Measurements from ENCODE around the gene REXO1. TPM values are rescaled to one million over a fixed set of nuclear protein-coding genes. Genes with fewer than 3 reads are reported as not detected.

The REXO1 gene
- total and polyA plus RNA-seq, 3 donors from 2014 or later, result 104 to 200 (median 149) TPM

DNA sequence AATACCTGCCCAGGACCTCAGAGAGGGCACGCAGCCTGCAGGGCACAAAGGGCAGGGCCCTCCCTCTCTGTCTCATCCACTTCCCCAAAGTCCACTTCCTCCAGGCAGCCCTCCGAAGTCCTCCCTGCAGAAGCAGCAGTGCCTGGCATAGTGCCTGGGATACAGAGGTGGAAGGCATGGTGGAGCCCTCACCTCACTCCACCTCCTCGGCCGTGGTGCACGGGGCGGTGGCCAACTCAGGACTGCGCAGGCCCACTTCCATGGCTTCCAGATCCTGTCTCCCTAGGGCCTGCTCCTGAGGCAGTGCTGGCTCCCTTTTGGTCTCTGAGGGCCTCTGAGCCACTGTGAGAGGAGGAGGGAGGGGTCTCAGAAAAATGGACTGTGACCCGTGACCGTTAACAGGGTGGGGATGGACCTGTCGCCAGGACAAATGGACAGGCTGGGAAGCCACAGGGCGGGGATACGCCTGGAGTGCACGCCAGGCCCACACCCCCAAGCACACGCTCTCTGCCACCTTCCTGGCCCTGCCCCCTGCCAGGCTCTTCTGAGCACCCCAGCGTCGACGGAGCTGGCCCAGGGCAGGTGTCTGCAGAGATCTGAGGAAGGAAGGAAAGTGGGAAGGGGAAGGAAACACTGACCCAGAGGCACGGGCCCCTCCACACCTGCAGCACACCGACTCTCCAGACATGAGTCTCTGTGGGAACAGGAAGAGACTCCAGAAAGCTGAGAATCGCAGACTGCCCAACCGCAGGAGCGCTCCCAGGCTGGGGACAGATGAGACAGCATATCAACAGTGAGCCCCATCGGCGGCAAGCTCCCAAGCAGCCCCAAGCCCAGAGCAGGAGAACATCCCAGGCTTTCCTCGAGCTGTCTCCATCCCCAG lies 8.4 kb downstream of the REXO1 start:
- H3K4me3 ChIP-seq, result no peak overlapping the region
- no peaks in the 10 kb centered on the region for H3K36me3 ChIP-seq (ENCODE audit: low read depth, missing control alignments)
- intact Hi-C loops (cut with DNase I; ENCODE audit: low total_unique reads), result no loop called here
- no peaks in the 10 kb centered on the region for H3K27me3 ChIP-seq
- DNase-seq, result no peak
- H3K27ac ChIP-seq, result peak overlapping the region; percentile 66 to 82
- H3K4me1 ChIP-seq, result peaks cover 73% of the 10 kb centered on the region
- no peaks in the 10 kb centered on the region for H3K9me3 ChIP-seq
- WGBS, 2 donors, result 64 to 81% methylated on average over 6 to 25 of the region's 25 CpGs
- no peak for TF ChIP-seq POLR2A (IDR thresholded peaks at IDR 0.05)
- TF ChIP-seq, protein P1, sequence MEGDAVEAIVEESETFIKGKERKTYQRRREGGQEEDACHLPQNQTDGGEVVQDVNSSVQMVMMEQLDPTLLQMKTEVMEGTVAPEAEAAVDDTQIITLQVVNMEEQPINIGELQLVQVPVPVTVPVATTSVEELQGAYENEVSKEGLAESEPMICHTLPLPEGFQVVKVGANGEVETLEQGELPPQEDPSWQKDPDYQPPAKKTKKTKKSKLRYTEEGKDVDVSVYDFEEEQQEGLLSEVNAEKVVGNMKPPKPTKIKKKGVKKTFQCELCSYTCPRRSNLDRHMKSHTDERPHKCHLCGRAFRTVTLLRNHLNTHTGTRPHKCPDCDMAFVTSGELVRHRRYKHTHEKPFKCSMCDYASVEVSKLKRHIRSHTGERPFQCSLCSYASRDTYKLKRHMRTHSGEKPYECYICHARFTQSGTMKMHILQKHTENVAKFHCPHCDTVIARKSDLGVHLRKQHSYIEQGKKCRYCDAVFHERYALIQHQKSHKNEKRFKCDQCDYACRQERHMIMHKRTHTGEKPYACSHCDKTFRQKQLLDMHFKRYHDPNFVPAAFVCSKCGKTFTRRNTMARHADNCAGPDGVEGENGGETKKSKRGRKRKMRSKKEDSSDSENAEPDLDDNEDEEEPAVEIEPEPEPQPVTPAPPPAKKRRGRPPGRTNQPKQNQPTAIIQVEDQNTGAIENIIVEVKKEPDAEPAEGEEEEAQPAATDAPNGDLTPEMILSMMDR (IDR thresholded peaks at IDR 0.05), result no peak

DNA sequence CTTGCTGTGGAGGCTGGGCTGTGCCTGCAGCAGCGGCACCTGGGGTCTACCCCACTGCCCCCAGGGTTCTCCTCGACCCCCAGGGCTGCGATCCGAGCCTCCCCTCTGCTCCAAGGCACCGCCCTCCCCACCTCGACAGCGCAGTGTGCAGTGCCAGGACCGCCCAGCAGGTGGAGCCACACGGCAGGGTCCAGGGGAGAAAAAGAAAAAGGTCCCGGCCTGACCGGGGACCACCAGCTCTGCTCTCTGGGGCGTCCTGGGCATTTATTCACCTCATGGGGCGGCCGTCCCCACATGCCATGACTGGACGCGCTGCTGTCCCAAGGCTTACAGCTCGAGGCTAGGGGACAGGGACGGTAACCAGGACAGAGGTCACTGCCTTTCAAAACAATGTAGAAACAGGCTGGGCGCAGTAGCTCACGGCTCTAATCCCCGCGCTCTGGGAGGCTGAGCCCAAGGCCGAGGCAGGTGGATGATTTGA lies 10.6 kb downstream of the REXO1 start:
- 48% methylated on average over 15 to 23 of the region's 23 CpGs for WGBS, 2 donors
- DNase-seq, result no peak
- H3K9me3 ChIP-seq, result no peaks in the 10 kb centered on the region
- no peak for TF ChIP-seq POLR2A (IDR thresholded peaks at IDR 0.05)
- TF ChIP-seq, protein P1 (IDR thresholded peaks at IDR 0.05), result peak; percentile 70 to 89 (median 81)
- H3K4me1 ChIP-seq, result peaks cover 81% of the 10 kb centered on the region
- H3K27ac ChIP-seq, result no peak overlapping the region
- no peaks in the 10 kb centered on the region for H3K36me3 ChIP-seq (ENCODE audit: low read depth, missing control alignments)
- intact Hi-C loops (cut with DNase I; ENCODE audit: low total_unique reads), result no loop called here
- no peaks in the 10 kb centered on the region for H3K27me3 ChIP-seq
- H3K4me3 ChIP-seq, result no peak overlapping the region

DNA sequence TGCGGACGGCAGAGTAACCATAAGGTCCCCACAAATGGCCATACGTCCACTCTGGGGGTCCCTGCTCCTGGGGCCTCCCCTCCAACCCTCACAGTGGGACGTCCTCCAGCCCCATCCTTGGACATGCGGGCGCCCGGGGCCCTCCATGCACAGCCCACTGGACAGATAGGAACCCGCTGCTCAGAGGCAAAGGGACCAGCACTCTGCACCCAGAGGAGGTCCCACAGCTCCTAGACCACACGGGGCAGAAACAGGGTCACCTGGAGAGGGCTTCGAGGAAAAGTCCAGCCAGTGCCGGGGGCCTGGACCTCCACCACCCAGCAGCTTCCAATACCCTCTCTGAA lies 11.1 kb downstream of the REXO1 start:
- H3K9me3 ChIP-seq, result no peaks in the 10 kb centered on the region
- H3K27ac ChIP-seq, result no peak overlapping the region
- H3K4me1 ChIP-seq, result peaks cover 81% of the 10 kb centered on the region
- H3K27me3 ChIP-seq, result no peaks in the 10 kb centered on the region
- no peak overlapping the region for H3K4me3 ChIP-seq
- 54 to 68% methylated on average over 6 to 11 of the region's 11 CpGs for WGBS, 2 donors
- DNase-seq, result no peak
- no peaks in the 10 kb centered on the region for H3K36me3 ChIP-seq (ENCODE audit: low read depth, missing control alignments)
- TF ChIP-seq, protein P1 (IDR thresholded peaks at IDR 0.05), result no peak
- TF ChIP-seq POLR2A (IDR thresholded peaks at IDR 0.05), result no peak
- intact Hi-C loops (cut with DNase I; ENCODE audit: low total_unique reads), result no loop called here

DNA sequence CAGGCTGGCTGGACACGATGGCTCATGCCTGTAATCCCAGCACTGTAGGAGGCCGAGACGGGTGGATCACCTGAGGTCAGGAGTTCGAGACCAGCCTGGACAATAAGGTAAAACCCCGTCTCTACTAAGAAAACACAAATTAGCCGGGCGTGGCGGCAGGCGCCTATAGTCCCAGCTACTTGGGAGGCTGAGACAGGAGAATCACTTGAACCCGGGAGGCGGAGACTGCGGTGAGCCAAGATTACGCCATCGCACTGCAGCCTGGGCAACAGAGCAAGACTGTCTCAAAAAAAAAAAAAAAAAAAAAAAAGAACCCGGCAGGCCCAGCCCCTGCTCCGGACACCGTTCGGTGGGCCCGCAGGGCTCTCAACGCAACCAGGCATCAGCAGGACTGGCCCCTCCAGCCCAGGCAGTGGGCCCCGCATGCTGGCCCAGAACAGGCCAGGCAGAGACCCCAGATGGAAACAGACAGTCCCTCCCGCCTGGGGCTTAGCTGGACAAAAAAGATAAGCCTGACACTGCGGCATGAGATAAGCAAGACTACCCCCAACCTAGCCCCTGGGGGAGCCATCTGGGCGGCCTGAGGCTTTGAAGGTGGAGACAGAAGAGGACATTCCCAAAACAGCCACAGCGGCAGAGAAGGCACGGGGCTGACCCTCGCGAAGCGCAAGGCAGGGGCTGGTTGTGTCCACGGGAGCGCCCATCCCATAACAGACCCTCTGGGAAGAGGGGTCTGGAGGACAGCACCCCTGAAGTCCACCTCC lies 11.6 kb downstream of the REXO1 start:
- TF ChIP-seq, protein P1 (IDR thresholded peaks at IDR 0.05), result no peak
- no peak for TF ChIP-seq POLR2A (IDR thresholded peaks at IDR 0.05)
- Histone ChIP-seq H3K27ac (peak overlapping the region in 1 of 2 donors; percentile 14), H3K27me3 (no peaks in the 10 kb centered on the region), H3K9me3 (no peaks in the 10 kb centered on the region), H3K4me3 (no peak overlapping the region), H3K36me3 (ENCODE audit: low read depth, missing control alignments) (no peaks in the 10 kb centered on the region), H3K4me1 (peaks cover 81% of the 10 kb centered on the region)
- no peak for DNase-seq
- intact Hi-C loops (cut with DNase I; ENCODE audit: low total_unique reads), result no loop called here
- WGBS, 2 donors, result 82 to 89% methylated on average over 28 to 31 of the region's 31 CpGs

Data from testis (tissue), 3 donors.